K562 (cell line): ENCODE measurements around the gene LTBP1.

ENCODE experiments used
- DPF2 ChIP-seq: fragments of 450-650 bp; IDR thresholded peaks from 2 replicates; pipeline ENCODE4 v1.6.1; 2016
- GABPA ChIP-seq: fragments of 200-800 bp; sonication (Bioruptor generic); conservative IDR thresholded peaks from 2 replicates; pipeline ENCODE4 v1.6.1; 2016; ENCODE audit warnings: low read depth, missing genetic modification characterization, missing compliant biosample characterization
- HIVEP1 ChIP-seq: fragments of 250-450 bp; sonication (Bioruptor Pico); IDR thresholded peaks from 2 replicates; pipeline ENCODE4 v1.4.0; 2020; ENCODE audit warnings: mild to moderate bottlenecking
- RCOR1 ChIP-seq, 2 experiments: IDR thresholded peaks; 2 replicates each; pipeline ENCODE4 v1.6.1; 2012; ENCODE audit warnings: low read depth in 2 of 2, low read length in 2 of 2, borderline replicate concordance in 1 of 2, improper control_type of control experiment in 1 of 2
- TCFL5 ChIP-seq: fragments of 250-450 bp; sonication (Bioruptor Pico); conservative IDR thresholded peaks from 2 replicates; pipeline ENCODE4 v1.6.1; 2021; ENCODE audit warnings: mild to moderate bottlenecking, moderate library complexity, matching md5 sums
- ZBTB7A ChIP-seq: IDR thresholded peaks from 2 replicates; pipeline ENCODE4 v1.6.1; 2011; ENCODE audit warnings: low read depth, mild to moderate bottlenecking, low read length, moderate library complexity, borderline replicate concordance; ENCODE audit not compliant: control insufficient read depth
- ZNF586 ChIP-seq: fragments of 450-650 bp; formaldehyde crosslinking; conservative IDR thresholded peaks from 2 replicates; pipeline ENCODE4 v1.4.0; 2020; ENCODE audit warnings: mild to moderate bottlenecking, moderate library complexity
- ZNF830 ChIP-seq: fragments of 250-450 bp; sonication (Bioruptor Pico); IDR thresholded peaks from 2 replicates; pipeline ENCODE4 v1.5.0; 2021; ENCODE audit warnings: mild to moderate bottlenecking
- TF ChIP-seq, protein P1 (sequence below), 3 experiments: IDR thresholded peaks in 2 of 3; conservative IDR thresholded peaks in 1 of 3; 2 replicates each; pipeline ENCODE4 v1.5.1; 2011 to 2012; ENCODE audit warnings: low read length in 3 of 3, mild to moderate bottlenecking in 3 of 3, control low read depth in 2 of 3, improper control_type of control experiment in 1 of 3, inconsistent platforms in 1 of 3, low read depth in 1 of 3, mixed read lengths in 1 of 3, moderate library complexity in 1 of 3; ENCODE audit not compliant: insufficient read depth in 2 of 3

DNA sequence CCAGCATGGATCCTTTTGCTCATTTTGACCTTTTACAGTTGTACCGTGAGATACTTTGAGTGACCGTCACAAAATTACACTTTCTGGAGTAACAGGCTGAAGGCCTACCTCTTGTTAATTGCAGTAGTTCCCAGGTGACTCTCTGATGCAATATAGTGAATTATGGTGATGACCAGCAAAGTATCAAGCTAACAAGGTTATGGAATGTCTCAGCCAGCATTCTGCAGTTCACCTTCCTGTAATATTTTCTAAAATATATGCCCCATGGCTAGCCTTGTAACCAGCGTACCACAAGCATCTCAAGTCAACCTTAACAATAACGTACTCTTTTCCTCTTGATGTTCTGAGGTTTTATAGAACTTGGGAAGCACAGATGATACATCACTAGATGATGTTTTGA lies 234.7 kb downstream of the LTBP1 start:
- no peak for TF ChIP-seq ZBTB7A
- no peak for TF ChIP-seq DPF2
- TF ChIP-seq RCOR1 (IDR thresholded peaks at IDR 0.05; ENCODE audit: borderline replicate concordance in 1 of 2, low read depth in 2 of 2, low read length in 2 of 2) = no peak
- TF ChIP-seq ZNF586 = no peak
- TF ChIP-seq ZNF830 (CRISPR knock-in tag) = no peak
- no peak for TF ChIP-seq TCFL5 (CRISPR knock-in tag)
- TF ChIP-seq, protein P1, sequence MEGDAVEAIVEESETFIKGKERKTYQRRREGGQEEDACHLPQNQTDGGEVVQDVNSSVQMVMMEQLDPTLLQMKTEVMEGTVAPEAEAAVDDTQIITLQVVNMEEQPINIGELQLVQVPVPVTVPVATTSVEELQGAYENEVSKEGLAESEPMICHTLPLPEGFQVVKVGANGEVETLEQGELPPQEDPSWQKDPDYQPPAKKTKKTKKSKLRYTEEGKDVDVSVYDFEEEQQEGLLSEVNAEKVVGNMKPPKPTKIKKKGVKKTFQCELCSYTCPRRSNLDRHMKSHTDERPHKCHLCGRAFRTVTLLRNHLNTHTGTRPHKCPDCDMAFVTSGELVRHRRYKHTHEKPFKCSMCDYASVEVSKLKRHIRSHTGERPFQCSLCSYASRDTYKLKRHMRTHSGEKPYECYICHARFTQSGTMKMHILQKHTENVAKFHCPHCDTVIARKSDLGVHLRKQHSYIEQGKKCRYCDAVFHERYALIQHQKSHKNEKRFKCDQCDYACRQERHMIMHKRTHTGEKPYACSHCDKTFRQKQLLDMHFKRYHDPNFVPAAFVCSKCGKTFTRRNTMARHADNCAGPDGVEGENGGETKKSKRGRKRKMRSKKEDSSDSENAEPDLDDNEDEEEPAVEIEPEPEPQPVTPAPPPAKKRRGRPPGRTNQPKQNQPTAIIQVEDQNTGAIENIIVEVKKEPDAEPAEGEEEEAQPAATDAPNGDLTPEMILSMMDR (IDR thresholded peaks at IDR 0.05 in 2 of 3, conservative IDR thresholded peaks at IDR 0.05 in 1 of 3; ENCODE audit: insufficient read depth in 2 of 3, low read depth in 1 of 3, low read length in 3 of 3) = no peak
- TF ChIP-seq HIVEP1 = no peak
- TF ChIP-seq GABPA (tag) = no peak
